Measurements from ENCODE around the gene TGFBR3L.

- no peak for TF ChIP-seq EP300 (IDR thresholded peaks at IDR 0.05)
- no peak for TF ChIP-seq CTCF (IDR thresholded peaks at IDR 0.05)
- no peak for TF ChIP-seq POLR2A (IDR thresholded peaks at IDR 0.05; ENCODE audit: low read depth)
These were observed 47.4 kb downstream of the TGFBR3L start for GRCh38 chr19:7961920-7962626.

Measured in esophagus muscularis mucosa (tissue), 4 donors.